Stimulated activated CD8-positive, alpha-beta memory T cell treated with anti-CD3 and anti-CD28 coated beads, Interleukin-4, amount 100 ng/mL, for 1 hour (primary cell): ENCODE data around the gene DNAJC9.

Experiments
- DNase-seq, 2 donors: peaks; one replicate each; pipeline ENCODE4 v3.0.0-alpha.2; 2020; ENCODE audit warnings: low read depth in 2 of 2, low spot score in 1 of 2

The DNAJC9 gene

GRCh38 chr10:73239908-73240307, 7.1 kb downstream of the DNAJC9 start:
- no peak for DNase-seq

- no peak for DNase-seq
These were observed 8.0 kb downstream of the DNAJC9 start for GRCh38 chr10:73238990-73239566.

- DNase-seq: no peak
These were observed 12.4 kb downstream of the DNAJC9 start for GRCh38 chr10:73234695-73235094.

GRCh38 chr10:73233883-73234282, 13.2 kb downstream of the DNAJC9 start:
- no peak for DNase-seq

GRCh38 chr10:73232887-73233286, 14.2 kb downstream of the DNAJC9 start:
- DNase-seq: no peak

GRCh38 chr10:73229567-73229966, 17.5 kb downstream of the DNAJC9 start:
- no peak for DNase-seq

GRCh38 chr10:73228247-73228646, 18.8 kb downstream of the DNAJC9 start:
- no peak for DNase-seq

- DNase-seq: no peak
These were observed 20.4 kb downstream of the DNAJC9 start for GRCh38 chr10:73226663-73227062.

- DNase-seq: no peak
These were observed 21.5 kb downstream of the DNAJC9 start for GRCh38 chr10:73225518-73225917.

- no peak for DNase-seq
These were observed 26.1 kb downstream of the DNAJC9 start for GRCh38 chr10:73220989-73221388.

- DNase-seq: no peak
These were observed 27.7 kb downstream of the DNAJC9 start for GRCh38 chr10:73219384-73219783.

- no peak for DNase-seq
These were observed 28.4 kb downstream of the DNAJC9 start for GRCh38 chr10:73218431-73219191.

- no peak for DNase-seq
These were observed 29.4 kb downstream of the DNAJC9 start for GRCh38 chr10:73217628-73218027.

GRCh38 chr10:73215749-73216148, 31.3 kb downstream of the DNAJC9 start:
- DNase-seq: no peak

GRCh38 chr10:73211106-73211811, 35.8 kb downstream of the DNAJC9 start:
- DNase-seq: no peak

- no peak for DNase-seq
These were observed 36.5 kb downstream of the DNAJC9 start for GRCh38 chr10:73210395-73211105.

GRCh38 chr10:73209705-73210104, 37.4 kb downstream of the DNAJC9 start:
- no peak for DNase-seq

GRCh38 chr10:73207883-73208282, 39.2 kb downstream of the DNAJC9 start:
- no peak for DNase-seq

- DNase-seq: no peak
These were observed 40.7 kb downstream of the DNAJC9 start for GRCh38 chr10:73206385-73206784.

- no peak for DNase-seq
These were observed 41.2 kb downstream of the DNAJC9 start for GRCh38 chr10:73205890-73206289.

- DNase-seq: no peak
These were observed 42.0 kb downstream of the DNAJC9 start for GRCh38 chr10:73205081-73205480.
